Endometrial microvascular endothelial cells (primary cell): ENCODE results near the gene SCD5. TPM values are rescaled to one million over a fixed set of nuclear protein-coding genes. Genes with fewer than 3 reads are reported as not detected.

Experiments
- in situ Hi-C: cut with HindIII; loops from 2 replicates; pipeline ENCODE4 v1.10.0; 2017; ENCODE audit warnings: low sequenced_read_pairs, low pct_unique_long_range_greater_than_20kb; ENCODE audit errors: inconsistent ontology term
- total RNA-seq: library from RNA; depleted of rRNA; stranded (reverse); fragments of >200 nt; gene quantifications from one replicate; pipeline ENCODE4 v1.2.3, GENCODE V29; 2015; ENCODE audit errors: inconsistent ontology term

SCD5 gene
- total RNA-seq, 1 donor from 2014 or later, result 30.7 TPM

DNA sequence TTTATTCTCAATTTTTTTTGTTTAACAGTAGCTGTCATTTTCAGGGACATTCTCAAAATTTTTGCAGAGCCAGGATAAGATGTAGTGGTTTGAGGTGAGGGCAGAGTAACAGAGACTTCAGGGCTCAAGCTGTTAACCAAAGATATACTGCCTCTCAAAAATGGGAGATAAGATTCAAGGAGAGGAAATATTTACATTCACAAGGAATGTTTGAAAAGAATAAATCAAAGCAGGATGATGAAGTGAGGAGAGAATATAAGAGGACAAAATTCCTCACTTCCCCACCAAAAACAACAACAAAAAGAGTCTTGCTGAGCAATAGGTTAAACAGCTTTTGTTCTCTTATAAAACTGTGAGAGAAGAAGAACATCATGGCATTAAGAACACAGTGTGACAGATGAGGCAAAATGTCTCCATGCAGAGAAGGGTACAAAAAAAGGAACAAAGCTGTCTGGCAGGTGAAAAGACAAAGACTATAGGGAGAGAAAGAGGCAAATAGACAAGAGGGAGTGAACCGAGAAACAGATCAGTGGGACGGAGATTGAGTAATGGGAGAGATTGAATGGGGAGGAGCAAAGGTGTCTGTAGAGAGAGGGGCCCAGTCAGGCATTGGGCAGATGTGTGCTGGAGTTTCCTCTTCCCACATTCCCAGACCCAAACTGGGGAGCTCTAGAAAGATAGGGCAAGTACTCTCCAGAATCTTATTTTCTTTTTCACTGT lies 130.7 kb downstream of the SCD5 start:
- in situ Hi-C loops, result no loop called here

DNA sequence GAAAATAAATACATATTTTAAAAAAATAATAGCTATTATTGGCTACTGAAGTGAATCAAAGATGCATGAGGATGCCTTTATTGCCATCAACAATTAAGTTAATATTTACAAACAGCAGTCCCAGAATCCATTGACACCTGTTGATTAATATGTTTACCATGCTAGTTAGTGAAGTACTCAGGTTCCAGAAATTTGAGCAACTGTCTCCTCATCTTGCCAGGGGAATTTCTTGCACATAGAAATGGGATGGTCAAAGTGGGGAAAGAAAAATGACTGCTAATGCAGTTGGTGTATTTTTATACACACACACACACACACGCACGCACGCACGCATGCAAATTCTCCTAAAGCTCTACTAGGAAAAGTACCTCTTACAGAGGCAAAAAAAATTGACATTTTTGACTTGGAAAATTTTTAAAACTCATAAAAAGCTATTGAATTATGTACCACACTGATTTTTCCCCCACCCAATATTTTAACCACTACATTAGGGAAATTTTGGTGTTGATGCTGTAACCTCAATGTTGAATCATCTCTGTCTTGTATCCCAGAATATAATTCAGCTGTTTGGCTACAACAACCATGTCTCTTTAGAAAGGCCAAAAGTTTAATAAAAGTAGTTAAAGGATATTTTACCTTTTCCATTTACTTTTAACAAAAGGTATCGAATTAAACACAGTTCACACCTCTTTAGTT lies 131.5 kb downstream of the SCD5 start:
- in situ Hi-C loops, result no loop called here

DNA sequence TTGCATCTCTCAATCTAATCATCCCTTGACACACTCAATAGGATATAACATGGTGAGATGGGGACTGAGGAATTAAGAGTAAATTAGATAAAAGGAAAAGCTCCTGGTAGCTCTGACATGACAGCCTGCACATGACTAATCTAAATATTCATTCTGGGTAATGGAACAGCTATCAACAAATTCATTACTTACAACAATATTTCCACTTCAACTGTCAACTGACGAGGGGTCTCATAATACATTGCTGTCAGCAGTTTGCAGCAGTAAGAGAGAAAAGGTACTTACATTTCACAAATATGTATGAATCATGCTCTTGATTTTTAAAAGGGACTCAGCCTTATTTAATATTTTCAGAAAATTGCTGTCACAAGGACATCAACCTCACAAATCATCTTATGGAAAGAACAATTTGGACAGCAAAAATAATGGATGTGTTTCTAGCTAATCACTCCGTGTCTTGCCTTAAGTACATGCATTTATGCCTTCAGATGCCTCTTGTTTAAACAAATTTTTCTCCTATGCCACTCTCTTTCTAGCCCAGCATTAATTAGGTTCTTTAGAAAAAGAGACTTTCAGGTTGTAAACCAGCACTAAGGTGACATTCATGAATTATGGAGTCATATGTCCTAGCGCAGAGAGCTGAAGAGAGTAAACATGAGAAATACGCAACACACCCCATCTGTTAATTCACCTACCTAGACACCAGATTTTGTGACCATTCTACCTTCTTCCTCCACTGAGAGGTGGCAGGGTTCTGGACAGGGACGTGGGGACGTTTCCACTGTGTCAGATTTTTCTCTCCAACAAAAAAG lies 137.2 kb downstream of the SCD5 start:
- in situ Hi-C loops, result no loop called here

DNA sequence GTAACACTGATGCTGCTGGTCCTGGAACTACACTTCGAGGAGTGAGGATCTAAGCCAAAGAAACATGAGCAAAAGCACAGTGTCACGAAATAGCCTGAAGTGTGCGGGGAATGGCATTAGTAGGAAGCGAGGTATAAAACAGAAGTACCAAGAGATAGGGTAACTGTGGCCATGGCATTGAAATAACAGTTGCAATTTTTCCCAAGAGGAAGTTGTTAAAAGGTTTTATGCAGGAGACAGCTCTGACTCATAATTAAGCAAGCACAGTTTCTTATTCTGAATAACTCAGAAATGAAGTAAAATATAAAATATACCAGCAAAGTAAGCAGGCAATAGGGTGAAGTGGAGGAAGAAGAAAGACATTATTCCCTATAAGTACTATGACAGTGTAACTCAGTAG lies 146.5 kb downstream of the SCD5 start:
- in situ Hi-C loops, result no loop called here

DNA sequence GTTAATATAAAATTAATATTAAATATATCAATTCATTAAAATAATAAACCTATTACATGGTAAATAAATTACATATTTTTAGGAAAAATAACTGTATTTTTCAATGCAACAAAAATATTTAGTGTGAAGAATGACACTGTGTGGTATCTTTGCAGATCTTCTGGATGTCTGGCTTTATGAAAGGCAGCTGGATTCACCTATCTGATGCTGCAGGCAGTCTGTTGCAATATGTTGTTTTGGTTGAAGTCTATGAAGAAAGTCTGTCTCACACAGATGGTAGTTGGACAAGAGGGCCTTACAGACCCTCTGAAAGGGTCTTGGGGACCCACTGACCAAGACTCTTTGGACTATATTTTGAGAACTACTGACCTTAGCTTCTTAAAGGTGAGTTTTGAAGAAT lies 147.7 kb downstream of the SCD5 start:
- in situ Hi-C loops, result no loop called here

DNA sequence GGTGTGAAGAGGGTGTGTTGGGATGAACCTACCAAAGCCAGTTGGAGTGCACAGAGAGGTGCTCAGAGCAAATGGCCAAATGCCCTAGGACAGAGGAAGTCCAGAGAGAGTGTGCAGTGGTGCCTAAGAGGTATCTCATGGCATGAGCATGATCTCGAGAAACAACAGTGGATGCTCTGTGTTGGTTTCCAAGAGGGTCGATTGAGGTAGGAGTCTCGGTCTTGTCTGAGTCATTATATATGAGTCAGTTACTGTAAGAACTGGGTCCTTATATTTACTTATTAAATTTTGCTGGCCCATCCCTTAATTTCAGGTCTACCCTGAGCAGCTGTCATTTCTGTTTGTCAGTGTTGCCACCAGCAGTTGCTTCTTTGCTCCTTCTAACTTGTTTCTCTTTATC lies 150.2 kb downstream of the SCD5 start:
- in situ Hi-C loops, result no loop called here

DNA sequence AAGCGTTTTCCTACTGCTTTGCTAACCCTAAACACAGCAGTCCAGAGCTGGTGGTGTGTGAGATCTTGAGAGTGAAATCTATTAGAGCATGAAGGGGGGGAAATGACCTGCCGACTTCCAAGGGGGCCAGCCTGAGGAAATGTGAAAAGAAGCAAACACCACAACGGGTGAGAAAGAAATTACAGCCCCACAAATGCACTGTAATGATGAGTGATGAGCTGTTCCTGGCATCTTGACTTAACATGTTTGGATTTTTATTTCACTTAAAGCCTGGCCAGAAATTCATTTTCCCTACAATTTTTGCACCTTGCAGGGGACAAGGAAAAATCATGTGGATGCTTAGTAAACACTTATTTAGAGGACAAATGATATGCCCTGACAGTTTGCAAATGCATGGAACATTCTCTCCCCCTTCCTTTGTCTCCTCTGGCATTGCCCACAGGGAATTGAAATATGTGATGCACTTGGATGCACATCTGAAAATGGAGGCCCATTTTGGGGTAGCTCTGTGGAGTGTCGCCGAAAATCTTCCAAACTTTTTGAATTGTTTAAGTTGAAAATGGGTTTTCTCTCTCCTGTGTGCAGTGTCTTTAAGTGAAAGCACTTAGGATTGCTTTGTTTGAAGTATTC lies 152.5 kb downstream of the SCD5 start:
- in situ Hi-C loops, result no loop called here

DNA sequence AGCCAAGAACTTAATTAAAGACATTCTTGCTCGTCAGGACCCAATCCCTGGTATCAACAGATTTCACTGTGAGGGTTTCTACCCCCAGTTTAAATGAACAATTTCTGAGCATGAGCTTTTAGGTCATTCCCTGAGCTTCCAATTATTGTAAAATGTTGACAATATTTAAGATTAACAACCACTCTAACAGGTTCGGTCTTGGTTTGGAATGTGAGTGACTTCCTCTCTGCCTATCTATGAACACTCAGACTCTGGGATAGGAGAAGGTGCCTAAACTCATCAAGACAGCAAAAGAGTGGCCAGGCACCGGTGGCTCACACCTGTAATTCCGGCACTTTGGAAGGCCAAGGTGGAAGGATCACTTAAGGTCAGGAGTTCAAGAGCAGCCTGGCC lies 153.9 kb downstream of the SCD5 start:
- in situ Hi-C loops, result no loop called here

DNA sequence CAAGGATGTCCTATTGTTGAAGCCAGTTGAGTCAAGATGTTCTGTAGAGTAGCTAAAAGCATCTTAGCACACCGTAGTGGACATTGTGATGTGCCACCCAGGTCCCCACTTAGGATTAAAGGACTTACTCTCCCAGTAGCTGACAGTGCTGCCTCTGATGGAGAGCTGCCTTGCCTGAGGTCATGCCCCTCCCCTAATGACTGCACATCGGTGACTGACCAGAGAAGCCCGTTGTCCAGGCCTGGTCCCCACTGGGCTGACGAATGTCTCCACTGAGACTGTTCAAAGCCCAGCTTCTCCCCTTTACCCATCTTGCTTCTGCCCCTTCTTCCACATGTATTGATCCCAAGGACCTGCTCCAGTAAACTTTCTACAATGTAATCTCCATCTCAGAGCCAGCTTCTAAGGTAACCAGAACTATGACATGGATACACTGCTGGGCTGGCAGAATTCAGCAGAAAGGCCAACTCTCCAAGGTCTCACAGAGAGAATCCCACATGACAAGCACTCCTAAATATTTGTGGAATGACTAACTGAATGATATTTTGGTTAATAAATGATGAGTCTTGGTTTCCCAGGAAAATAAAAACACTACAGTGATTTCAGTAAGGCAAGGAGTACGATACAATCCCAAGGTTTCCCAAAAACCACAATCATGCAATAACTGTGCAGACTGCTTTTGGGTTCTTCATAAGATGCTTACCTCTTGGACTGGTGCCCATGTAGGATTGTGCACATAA lies 154.4 kb downstream of the SCD5 start:
- in situ Hi-C loops, result no loop called here

DNA sequence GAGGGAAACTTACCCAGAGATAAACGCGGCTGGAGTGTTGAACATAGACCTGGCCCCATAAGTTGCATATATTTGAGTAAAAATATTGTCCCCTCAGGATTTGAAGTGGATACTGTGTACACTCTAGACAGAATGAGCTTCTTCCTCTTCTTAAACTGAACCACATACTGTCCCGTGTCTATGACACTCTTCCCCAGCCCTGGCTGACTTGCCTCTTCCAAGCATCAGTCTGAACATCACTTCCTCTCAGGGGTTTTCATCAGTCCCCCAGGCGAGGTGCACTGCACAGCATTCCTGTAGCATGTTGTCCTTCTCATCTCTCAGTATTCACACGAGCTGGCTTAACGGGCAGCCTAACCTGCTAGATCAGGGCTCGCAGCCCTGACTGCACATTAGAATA lies 156.3 kb downstream of the SCD5 start:
- in situ Hi-C loops, result no loop called here

DNA sequence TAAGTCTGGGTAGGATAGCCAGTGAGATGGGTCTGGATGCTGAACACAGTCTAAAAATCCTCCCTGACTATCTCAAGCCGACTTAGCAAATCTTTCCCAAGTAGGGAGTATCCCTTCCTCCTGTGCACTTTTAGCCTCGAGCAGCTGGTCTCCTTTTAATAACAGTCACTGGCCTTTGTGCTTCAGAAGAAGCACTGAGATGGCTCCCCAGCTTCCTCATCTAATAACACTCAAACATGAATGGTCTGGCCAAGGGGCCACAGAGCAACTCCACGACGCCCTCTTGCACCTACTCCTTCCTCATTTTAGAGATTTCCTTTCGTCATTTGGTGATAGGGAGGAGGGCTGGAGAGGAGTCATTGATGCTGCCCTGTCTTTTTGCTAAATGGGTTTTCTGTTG lies 158.1 kb downstream of the SCD5 start:
- in situ Hi-C loops, result no loop called here

DNA sequence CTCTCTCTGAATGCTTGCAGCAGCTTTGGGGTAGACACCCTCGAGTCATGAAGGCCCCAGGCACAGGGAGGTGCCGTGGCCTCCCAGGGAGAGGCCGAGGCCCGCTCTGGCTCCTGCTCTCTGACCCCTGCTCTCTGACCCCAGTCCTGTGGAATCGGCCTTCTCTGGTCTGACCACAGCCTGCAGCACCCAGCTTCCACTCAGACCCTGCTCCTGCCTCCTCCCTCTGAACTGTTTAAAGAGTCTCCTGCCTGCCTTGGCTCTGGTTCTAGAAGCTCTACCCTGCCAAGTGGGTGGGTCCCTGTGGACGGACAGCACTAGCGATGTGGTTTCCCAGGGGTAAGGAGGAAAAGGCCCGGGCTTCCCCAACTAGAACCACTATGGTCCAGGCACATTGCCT lies 158.6 kb downstream of the SCD5 start:
- in situ Hi-C loops, result no loop called here

DNA sequence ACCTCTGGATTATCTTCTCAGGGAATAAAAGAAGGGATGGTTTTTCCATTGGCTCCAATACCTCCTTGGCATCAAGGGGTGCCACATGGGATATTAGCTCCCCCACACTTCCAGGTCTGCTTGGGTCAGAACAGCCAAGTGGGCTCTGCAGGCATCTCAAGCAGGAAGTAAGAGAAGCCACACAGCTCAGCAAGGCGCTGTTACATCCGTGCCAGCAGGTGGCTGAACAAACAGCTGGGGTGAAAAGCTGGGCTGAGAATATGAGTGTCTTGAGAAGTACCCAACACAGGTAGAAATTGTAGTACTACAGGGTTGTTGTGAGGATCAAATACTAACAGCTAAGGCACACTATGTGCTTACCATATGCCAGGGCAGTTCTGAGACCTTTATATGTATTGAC lies 160.1 kb downstream of the SCD5 start:
- in situ Hi-C loops, result no loop called here

DNA sequence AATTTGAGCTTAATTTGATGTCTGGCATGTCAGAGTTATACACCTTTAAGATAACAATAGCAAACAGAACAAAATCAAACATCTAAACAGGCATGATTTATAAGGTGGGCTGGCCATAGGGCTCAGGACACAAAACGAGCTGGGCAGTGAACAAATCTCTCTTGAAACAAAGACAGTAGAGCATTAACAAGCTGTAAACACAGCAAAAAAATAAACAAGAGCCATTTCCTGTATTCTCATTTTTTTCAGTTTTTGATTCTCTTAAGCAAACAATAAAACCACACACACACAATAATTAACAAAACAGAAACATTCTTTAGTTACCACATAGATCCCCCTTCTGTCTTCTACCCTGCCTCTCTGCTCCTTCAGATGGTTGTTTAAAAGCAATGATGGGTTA lies 168.5 kb downstream of the SCD5 start:
- in situ Hi-C loops, result no loop called here

DNA sequence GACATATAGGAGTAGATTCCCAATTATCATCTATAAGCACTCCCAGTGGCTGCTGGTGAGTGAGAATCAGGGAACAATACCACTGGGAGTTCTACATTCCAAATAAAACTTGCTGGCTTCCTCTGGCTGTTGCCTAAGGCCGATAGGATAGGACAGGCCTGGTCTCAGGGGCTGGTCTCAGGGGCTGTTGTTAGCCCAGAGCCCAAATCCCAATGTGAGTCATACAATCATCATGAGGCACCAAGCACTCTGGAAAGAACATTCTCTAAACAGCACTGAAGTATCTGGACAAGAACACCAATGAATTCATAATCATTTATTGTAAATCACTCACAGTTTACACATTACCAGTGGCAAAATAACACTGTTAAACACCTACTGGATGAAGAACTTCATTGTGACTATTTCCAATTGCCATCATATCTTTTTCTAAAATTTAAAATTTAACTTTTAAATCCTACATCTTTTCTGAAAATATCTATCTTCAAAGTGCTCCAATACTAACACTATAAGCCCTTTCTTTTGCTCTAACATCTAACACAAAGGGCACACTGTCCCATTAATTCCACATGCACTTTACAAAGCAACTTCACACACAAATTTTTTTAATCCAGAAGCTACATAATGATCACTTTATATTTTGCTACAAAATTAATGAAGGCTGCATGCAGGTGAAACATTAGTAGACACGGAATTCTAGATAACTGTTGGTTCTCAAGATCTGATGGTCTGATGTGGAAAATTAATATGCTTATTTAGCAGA lies 169.2 kb downstream of the SCD5 start:
- in situ Hi-C loops, result no loop called here

DNA sequence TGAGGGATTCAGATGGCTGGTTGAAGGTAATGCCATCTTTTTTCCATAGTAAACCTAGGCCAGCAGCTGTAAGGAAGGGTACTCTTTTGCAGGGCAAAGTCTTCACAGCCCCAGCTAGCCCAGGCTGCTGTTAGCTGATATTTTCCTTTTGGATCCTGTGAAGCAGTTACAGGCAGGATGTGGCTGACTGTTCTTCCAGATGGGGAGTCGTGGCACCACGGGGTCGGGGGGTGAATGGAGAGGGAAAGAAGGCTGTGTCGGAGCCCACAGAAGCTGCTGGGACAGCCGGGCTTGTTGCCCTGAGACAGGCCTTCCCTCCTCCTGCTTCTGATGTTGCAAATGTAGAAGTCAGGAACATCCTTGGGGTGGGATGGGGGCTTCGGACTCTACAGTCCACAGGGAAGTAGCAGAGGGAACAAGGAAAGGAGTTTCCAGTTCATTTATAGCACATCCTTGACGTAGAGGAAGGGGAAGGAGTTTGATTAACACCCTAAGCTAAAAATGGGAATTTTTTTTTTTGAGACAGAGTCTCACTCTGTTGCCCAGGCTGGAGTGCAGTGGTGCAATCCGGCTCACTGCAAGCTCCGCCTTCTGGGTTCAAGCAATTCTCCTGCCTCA lies 172.2 kb downstream of the SCD5 start:
- in situ Hi-C loops, result no loop called here

DNA sequence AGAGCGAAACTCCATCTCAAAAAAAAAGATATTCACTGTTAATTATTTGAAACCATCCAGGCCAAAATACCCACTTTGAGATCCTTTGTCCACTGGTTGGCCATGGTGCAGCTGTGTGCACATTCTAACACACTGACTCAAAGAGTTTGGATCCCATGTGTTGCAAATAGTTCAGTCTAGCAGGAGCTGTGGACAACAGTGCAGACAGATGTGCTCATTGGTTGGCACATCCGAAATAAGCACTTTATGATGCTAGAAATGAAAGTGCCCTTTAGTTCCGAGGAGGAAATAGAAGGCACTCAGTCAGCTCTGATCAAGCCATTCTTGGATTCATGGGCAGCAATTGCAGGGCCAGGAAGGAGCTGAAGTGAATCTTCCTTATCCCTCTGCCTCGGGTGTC lies 173.8 kb downstream of the SCD5 start:
- in situ Hi-C loops, result no loop called here
